HG03342 (cell line): ENCODE results near the gene PRR13.
"Not testable (repeated sequence)": the region's sequence is repeated elsewhere in the genome, so short reads cannot be mapped to it uniquely, and the experiment has no call there.

ENCODE experiments used
- ATAC-seq: cut with Tn5 transposase; IDR thresholded peaks from one replicate; pipeline ENCODE4 v1.9.1; 2021; ENCODE audit warnings: mild to moderate bottlenecking, moderate library complexity; ENCODE audit not compliant: unreplicated experiment

PRR13 gene

GRCh38 chr12:53467880-53468279 lies 26.3 kb downstream of the PRR13 start:
- no peak for ATAC-seq

DNA sequence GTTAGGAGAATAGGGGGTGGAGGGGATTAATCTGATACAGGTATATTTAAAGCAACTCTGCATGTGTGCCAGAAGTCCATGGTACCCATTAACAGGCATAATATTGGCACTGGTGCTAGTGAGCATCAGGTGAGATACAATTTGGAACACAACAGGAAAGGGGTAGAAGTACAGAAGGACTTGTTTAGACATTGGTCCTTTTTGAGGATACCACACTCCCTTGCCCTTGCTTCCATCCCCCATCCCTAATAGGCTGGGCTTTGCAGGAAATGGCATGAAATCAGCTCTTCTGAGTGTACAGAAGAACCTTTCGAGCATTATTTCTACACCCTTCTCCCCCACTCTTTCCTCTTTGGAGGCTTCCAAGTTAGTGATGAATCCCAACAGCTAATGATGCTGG lies 26.7 kb downstream of the PRR13 start:
- ATAC-seq: no peak

DNA sequence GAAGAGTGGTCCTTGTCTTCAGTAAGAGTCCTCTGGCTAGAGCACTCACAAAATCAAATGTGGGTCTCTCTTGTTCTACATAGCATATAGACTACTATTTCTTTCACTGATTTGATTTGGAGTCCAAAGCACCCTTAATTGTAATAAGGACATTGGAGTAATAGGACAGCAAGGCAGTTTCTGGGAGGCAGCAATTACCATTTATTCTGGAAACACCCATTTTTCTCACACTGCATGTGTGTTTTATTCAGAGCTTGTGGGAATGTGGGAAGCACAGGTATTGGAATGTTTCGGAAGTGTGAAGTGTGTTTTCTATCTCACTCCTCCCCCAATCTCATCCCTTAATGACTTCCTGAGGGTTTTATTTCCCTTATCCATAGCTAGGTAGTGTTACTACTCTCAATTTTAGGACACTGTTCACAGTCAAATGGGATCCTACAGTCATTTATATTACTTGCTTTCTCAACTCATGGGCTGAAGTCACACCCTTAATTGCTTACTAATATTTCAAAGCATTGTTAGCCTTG lies 30.6 kb downstream of the PRR13 start:
- ATAC-seq: no peak

- ATAC-seq: no peak
Measured at GRCh38 chr12:53474077-53474476, 32.5 kb downstream of the PRR13 start.

- no peak for ATAC-seq
Measured at GRCh38 chr12:53474819-53475218, 33.3 kb downstream of the PRR13 start.

DNA sequence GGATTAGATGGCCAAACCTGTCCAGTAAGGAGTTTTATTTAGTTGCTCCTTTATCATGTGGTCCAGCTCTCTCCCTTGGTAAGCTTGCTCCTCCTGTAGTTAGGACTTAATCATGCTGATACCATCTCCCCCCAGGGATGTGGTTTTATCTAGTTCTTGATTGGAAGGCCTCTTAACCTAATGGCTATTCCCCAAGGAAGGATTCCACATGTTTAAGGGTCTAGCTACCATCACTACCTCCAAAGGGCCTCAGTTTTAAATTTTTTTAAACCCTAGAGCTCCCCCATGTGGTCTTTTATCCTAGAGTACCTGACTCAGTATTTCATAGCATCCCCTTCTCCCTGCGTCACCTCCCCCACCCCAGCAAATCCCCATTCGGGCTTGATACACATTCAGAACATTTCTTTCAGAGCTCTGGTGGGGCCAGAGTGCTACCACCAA lies 35.3 kb downstream of the PRR13 start:
- no peak for ATAC-seq

- ATAC-seq: no peak
Measured at GRCh38 chr12:53478865-53479264, 37.3 kb downstream of the PRR13 start.

- no peak for ATAC-seq
Measured at GRCh38 chr12:53479331-53479730, 37.8 kb downstream of the PRR13 start.

GRCh38 chr12:53480491-53481442 lies 39.2 kb downstream of the PRR13 start:
- ATAC-seq: no peak

- not testable (repeated sequence) for ATAC-seq
Measured at GRCh38 chr12:53481458-53481857, 39.9 kb downstream of the PRR13 start.

- ATAC-seq: no peak
Measured at GRCh38 chr12:53481939-53482586, 40.5 kb downstream of the PRR13 start.

DNA sequence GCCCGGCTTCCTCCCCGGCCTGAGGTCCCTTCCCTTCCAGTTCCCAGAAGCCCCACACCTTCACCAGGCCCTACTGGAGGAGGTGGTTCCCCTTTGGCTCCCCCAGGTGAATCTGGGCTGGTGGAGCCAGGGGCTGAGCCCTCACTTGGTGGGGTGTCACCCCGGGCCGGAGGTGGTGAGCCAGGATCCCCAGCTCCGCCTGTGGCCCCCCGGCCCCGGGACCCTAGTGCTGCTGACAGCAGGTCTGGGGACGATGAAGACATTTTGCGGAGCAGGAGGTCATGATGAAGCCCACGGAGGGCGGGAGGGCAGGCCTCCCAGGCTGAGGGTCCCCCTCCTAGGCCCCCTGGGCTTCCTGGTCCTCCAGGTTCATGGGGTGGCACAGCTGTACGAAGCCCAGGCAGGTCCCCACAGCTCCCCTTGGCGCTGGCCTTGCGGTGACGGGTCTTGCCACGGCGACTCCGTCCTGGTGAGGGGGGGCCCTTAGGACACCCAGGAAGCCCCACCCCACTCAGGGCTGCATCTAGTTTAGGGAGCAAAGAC lies 41.2 kb downstream of the PRR13 start:
- no peak for ATAC-seq

DNA sequence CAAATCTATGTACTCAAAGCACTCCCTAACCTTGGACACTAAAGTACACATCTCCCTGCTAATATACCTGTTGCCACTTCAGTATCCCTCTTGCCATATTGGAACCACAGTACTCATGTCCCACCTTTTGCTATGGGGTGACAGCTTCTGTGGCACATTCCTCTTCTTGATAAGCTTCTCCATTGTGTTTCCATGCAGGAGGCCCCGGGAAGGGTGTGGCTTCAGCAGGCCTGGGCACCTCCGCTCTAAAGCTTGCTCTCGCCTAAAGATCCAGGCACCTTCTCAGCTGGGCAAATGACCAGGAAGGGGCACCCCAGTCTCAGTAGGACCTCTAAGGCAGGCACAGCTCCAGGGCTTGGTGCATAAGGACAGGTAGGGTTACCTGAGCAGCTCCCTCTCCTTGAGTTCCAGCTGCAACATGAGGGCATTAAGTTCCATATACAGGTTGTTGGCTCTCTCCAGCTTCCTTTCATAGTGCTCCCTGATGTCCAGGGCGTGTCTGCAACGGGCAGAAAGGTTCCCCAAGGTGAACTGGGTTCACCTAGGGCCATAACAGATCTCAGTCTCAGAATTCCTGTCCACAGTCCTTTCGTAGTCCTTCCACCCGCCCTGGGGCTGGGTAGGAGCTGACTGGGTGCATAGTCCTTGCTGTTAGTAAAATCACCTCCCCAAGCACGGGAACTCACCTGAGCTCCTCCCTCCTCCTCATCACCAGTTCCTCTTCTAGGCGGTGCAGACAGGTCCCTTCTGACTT lies 41.9 kb downstream of the PRR13 start:
- ATAC-seq: no peak

GRCh38 chr12:53483979-53484377 lies 42.4 kb downstream of the PRR13 start:
- ATAC-seq: no peak

GRCh38 chr12:53484686-53485575 lies 43.4 kb downstream of the PRR13 start:
- no peak for ATAC-seq

DNA sequence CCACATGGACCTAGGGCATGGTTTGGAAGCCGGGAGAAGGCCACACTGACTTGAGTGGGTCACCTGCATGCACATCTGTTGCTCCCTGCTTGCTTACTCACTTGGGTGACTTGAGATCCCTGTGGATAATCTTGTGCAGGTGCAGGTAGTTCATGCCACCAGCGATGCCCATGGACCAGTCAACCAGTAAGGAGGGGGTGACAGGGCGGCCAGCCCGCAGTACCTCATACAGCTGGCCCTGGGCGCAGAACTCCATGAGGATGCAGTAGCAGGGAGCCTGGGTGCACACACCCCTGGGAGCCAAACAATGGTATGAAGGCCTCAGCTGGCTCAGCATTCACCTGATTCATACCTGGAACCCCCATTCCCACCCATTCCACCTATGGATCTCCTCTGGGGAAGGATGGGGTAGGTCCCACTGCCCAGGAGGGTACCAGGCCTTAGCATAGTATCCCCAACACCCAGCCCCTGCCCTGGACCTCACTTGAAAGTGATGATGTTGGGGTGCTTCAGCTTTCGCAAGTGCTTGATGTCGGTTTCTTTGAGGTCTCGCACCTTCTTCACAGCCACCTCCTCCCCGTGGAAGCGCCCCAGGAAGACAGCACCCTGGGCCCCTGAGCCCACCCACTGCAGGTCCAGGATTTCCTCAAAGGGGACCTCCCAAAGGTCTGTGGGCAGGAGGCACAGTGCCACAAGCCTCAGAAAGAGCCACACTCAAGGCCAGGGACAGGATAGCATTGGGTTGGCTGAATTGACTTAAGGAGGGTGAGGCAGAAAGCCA lies 44.6 kb downstream of the PRR13 start:
- no peak for ATAC-seq

GRCh38 chr12:53486736-53487487 lies 45.4 kb downstream of the PRR13 start:
- no peak for ATAC-seq

- ATAC-seq: no peak
Measured at GRCh38 chr12:53489242-53489864, 47.8 kb downstream of the PRR13 start.
